ENCODE measurements around the gene PLD5.
"Not testable (repeated sequence)": the region's sequence is repeated elsewhere in the genome, so short reads cannot be mapped to it uniquely, and the experiment has no call there.

Gene PLD5

GRCh38 chr1:242477944-242478343 is 46.6 kb downstream of the PLD5 start:
- no peak for DNase-seq

- DNase-seq: no peak
Observed at GRCh38 chr1:242470774-242471173, 53.7 kb downstream of the PLD5 start.

- DNase-seq: no peak
Observed at GRCh38 chr1:242468784-242469183, 55.7 kb downstream of the PLD5 start.

GRCh38 chr1:242467556-242468145 is 56.8 kb downstream of the PLD5 start:
- DNase-seq: peak; percentile 51

GRCh38 chr1:242462867-242463266 is 61.6 kb downstream of the PLD5 start:
- DNase-seq: no peak

GRCh38 chr1:242459740-242460139 is 64.8 kb downstream of the PLD5 start:
- DNase-seq: not testable (repeated sequence)

- no peak for DNase-seq
Observed at GRCh38 chr1:242456726-242457269, 67.7 kb downstream of the PLD5 start.

GRCh38 chr1:242455052-242455361 is 69.5 kb downstream of the PLD5 start:
- no peak for DNase-seq

- DNase-seq: no peak
Observed at GRCh38 chr1:242454262-242455051, 70.0 kb downstream of the PLD5 start.

- DNase-seq: no peak
Observed at GRCh38 chr1:242452573-242452972, 71.9 kb downstream of the PLD5 start.

- no peak for DNase-seq
Observed at GRCh38 chr1:242449661-242450060, 74.8 kb downstream of the PLD5 start.

- no peak for DNase-seq
Observed at GRCh38 chr1:242448910-242449645, 75.4 kb downstream of the PLD5 start.

- DNase-seq: no peak
Observed at GRCh38 chr1:242447689-242448088, 76.8 kb downstream of the PLD5 start.

- DNase-seq: no peak
Observed at GRCh38 chr1:242440757-242441156, 83.7 kb downstream of the PLD5 start.

GRCh38 chr1:242435200-242435599 is 89.3 kb downstream of the PLD5 start:
- DNase-seq: no peak

GRCh38 chr1:242432491-242433095 is 91.9 kb downstream of the PLD5 start:
- DNase-seq: no peak

GRCh38 chr1:242431786-242432185 is 92.7 kb downstream of the PLD5 start:
- DNase-seq: no peak

GRCh38 chr1:242430956-242431355 is 93.5 kb downstream of the PLD5 start:
- no peak for DNase-seq

GRCh38 chr1:242428399-242429190 is 95.9 kb downstream of the PLD5 start:
- DNase-seq: no peak

GRCh38 chr1:242427519-242427918 is 97.0 kb downstream of the PLD5 start:
- DNase-seq: no peak

- no peak for DNase-seq
Observed at GRCh38 chr1:242426271-242426905, 98.1 kb downstream of the PLD5 start.

- DNase-seq: no peak
Observed at GRCh38 chr1:242425232-242425631, 99.3 kb downstream of the PLD5 start.

Data from activated CD8-positive, alpha-beta memory T cell treated with anti-CD3 and anti-CD28 coated beads, Interleukin-2, amount 50 U/mL, for 48 hours (primary cell).